Activated gamma-delta T cell treated with Interleukin-2 at 50 U/mL for 16 hours (primary cell): ENCODE data around the gene AHDC1.

Experiments used
- DNase-seq: peaks from one replicate; pipeline ENCODE4 v3.0.0-alpha.2; 2020

Gene AHDC1

DNA sequence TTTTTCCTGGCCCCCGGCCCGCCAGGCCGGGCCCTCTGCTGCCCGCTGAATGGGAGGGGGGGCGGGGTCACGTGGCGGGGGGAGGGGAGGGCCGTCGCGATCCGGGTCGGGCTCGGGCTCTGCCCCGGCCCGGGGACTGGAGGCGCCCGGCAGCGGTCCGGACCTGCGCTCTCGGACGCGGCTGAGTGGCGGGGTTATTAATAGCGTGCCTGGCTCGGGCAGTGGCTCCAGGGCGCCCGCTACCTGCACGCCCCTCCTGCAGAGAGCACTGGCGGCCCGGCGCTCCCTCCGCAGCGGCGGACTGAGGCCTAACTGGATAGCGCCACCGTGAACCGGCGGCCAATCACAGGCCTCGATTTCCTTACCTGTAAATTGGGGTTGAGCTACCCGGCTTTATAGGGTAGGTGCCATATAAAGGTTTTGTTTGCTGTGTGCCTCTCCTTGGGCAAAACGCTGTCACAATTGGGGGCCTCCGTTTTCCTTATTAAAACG lies 28.1 kb downstream of the AHDC1 start:
- no peak for DNase-seq

DNA sequence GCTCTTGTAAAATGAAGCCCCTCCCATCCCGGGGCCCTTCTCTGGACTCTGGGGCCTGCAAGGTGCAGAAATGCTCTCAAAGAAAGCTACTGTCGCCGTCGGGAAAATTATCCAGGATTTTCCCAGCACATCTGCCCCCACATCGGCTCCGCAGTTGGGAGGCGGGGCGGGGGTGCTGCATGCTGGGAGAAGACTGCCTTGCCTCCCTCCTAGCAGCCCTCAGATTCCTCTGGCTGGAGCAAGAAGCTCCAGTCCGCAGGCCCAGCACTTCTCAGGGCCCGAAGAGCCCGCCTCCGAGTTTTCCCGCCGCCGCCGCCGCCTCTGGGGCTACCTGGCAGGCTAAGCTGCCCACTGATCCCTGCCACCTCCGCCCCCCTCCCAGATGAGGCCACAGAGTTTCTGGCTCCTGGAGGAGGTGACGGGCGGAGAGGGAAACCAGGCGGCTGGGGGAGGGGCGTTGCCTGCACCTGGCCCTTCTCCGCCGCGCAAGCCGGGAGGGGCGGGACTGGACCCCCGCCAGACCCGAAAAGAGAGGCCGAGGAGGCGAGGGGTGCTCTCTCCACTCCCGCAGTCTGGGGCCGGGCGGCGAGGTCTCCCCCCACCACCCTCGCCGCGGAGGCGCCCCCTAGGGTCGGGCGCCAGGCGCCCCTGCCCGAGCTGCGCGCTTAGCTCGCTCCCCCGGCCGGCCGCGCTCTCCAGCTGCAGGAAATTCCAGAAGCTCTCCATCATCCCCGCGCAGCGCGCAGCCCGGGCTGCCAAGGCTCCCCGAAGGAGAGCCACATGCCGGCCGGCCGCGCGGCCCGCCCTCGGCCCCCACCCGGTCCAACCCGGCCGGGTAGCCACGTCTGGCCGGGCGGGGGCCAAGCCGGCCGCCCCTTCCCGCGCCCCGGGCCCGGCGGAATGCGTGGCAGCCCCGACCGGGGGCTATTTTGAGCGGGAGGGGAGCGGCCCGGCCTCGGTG lies 28.8 kb downstream of the AHDC1 start:
- no peak for DNase-seq

DNA sequence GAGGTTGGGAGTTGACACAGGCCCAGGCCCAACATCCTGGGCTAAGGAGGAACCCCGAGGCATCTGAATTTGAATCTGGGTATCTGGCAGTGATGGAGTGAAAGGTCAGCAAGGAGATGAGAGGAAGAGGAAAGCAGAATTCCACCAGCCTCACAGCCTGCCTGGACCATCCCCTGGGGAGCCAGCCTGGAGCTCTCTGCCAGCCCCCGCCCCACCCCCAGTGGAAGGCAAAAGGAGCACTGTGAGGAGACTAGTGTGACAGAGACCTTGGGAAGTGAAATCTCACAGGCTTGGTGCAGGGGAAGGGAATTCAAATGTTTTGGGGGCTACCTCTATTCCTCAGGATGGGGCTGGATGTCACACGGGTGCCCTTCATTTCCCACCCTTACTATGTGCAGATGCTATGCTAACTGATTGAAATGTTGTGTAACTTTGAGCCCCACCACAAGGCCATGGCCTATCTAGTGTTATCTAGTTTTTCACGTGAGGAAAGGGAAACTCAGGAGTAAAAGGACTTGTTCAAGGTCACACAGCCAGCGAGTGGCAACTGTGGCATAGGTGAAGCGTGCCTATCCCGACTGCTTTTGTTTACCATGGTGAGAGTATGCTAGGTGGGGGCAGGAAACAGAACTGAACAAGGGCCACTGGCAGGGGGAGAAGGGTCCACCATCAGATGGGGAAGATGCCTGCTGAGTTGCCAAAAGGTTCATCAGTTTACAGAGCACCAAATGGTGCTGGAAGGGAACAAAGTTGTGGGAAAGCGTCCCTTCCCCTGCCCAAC lies 29.8 kb downstream of the AHDC1 start:
- no peak for DNase-seq

DNA sequence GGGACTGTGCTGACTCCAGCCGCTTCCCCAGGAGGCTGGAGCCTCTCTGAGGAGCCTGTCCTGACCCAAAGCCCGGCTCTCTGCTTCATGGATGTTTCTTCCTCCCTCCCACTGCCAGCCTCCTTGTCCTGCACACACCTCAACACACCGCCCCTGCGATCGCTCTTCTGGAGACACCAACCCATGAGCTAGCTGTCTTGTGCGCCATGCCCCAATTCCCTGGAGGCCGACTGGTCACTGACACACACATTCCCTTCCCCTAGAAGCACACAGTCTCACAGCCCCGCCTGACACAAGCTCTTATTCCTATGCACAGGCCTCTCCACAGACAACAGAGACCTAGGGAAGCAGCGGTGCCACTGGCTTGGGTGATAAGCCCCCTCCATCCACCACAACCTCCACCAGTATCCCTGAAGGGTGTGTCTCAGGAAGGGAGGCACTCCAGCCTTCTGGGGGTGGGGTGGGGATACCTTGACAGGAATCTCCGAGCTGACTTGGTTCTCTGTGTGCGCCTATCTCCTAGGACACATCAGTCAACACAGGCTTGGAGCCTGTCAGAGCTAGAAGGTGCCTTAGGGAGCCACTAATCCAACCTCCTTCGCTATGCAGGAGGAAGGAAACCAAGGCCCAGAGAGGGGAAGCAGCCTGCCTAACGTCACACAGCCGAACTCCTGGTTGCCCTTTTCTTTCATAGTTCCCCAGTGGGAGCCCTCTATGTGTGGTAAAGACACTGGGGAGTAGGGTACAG lies 31.1 kb downstream of the AHDC1 start:
- no peak for DNase-seq

DNA sequence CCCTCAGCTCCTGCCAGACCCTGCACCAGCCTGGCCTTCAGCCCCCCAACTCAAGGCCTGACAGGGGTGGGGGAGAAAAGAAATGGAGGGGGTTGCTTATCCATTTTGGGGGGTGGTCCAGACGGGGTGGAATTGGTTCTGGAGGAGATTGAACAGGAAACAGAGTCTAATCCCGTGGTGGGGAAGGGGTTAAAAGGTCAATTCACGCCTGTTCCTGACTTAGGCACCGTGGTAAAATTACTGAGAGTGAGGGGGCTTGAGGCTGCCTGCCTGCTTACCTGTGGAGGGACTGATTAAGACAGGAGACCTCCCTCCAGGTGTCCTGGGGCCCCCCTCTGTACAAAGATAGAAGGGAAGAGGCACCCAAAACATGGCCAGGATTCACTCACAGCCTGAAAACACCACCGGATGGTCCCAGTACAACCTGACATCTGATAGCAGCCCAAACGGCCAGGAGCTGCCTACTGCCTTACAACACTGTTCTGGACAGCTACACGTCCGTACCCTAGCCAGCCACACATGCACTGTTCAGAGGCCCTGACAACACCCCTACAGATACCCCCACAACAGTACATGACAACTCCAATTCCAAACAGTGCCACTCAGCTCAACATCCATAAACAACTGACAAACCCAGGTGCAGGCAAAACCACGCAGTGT lies 31.8 kb downstream of the AHDC1 start:
- no peak for DNase-seq

DNA sequence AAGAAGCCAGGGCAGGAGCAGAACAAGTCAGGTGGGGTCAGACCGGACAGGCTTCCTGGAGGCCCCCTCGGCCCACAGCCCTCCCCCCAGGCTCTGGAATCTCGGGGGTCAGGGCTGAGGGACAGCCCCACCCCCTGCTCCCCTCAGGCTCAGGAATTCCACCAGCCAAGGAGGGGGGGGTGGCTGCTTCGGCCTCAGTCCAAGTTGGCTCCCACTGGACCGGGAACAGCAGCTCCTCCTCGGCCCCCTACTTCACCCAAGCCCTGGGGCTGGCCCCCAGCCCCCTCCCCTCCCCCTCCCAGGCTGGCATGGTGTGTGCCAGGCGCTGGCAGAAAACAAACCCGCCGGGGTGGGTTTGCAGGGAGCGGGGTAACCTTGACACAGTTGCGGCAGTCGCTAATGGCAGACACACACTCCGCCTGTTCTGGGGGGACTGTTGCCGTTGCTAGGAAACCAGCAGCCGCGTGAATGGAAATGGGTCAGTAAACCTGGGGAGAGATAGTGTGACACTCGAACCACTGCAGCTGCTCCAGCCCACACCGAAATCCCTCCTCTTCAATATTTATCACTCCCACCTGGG lies 32.4 kb downstream of the AHDC1 start:
- DNase-seq: no peak

DNA sequence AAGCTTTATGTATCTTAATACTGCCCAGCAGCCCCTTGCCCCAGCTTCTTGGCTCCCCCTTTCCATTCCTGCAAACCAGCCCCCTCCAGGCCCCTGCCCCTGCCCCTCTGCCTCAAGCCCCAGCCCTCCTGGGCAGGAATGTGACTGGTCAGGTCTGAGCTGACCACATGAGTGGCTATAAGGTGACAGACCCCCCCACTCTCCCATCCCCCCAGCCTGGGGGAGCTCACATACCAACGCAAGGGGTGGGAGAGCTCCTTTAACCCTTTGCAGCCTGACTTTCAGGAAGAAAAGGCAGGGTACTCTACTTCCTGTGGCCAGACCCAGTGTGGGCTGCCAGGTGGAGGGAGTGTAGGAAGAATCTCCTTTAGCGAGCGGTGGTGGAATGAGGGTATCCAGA lies 33.2 kb downstream of the AHDC1 start:
- DNase-seq: no peak

DNA sequence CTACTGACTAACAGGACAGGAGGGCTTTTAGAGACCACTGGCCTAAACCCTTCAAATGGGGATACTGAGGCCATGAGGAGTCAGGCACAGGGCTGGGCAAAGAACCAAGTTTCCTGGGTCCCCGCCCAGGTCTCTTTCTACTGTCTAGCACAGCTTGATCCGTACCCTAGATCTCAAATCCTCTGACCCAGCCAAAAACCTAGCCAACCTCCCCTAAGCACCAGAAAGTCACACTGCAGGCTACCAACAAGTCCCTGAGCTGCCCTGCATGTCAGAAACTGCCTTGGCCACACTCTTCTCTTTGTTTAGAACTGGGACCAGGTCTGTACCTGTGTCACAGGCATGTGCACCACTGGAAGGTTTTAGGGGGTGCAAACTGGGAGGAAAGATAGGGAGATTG lies 33.6 kb downstream of the AHDC1 start:
- no peak for DNase-seq

DNA sequence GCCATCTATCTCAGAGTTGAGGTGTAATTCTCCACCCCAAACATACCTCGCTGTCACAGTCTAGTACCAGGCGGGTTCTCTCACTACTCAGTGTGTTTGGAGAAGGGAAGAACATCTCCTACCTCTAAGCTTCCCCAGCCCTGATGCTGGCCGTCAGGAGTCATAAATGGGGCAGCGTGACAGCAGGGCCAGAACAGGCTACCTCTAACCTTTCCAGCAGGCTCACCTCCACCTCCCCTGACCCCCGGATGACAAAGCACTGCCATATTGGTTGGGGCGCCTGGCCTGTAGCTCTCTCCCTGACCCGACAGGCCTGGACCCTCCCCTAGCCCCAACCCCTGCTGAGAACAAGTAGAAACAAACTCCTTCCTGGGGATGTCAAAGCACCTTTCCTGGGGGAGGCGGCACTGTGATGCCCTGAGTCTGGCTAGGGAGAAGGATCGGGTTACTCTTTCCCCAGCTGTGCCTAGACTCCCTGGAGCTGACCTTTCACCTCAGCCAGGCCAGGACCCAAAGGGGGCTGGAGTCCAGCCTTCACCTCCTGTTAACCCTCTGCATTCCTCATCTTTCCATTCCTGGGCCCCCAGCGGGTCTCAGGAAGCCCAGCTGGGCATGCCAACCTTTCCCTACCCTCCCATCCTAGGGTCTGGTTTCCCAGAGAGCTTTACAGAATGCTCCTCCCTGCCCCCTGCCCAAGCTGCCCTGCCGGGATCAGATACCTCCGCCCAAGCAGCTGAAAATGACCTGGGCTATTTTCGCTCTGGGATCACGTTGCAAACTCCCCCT lies 34.2 kb downstream of the AHDC1 start:
- DNase-seq: no peak

DNA sequence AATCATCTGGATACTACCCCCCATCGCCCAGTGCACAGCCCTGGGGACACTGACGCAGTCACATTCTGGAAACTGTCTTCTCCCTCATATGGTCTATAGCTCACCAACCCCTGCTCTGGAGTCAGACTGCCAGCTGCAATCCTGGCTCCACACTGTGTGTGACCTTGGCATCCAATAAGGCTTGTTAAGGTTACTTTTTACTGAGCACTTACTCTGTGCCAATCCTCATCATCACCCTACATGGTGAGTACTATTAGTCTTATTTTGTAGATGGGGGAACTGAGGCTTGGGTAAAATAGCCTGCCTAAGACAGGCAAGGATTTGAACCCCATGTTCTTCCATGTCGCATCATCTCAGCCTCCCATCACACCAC lies 34.9 kb downstream of the AHDC1 start:
- no peak for DNase-seq

DNA sequence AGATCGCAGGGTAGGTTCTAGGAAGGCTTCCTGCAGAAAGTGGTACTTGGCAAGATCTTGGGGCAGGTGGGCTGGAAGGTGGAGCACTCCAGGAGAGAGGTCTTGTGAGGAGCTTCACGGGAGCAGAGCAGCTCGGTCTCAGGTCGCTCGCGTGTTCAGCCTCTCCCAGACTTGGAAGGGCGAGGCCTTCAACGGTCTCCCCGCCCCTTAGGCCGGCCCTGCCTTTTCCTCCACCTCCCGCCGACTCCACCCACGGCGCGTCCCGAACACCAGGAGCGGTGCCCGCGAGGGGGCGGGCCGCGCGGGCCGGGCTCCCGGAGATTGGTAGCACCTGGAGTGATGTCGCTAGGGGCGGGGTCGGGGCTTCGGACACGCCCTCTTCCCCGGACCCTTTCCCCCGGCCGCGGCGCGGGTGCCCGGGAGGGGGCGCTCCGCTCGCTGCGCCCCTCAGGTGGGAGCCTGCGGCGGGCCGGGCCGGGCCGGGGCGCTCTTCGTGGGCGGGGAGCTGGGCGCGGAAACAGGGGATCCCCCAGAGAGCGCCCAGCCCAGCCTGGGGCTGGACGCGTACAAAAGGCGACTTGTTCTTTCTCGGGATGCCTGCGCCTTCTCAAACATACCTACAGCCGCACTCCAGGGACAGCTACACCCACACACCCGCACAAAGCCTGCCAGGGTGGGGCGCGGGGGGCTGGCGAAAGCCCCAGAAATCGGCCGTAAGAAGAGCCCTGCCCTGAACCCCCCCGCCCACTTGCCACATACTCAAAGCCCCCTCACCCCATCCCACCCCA lies 35.5 kb downstream of the AHDC1 start:
- peak; percentile 88 for DNase-seq

DNA sequence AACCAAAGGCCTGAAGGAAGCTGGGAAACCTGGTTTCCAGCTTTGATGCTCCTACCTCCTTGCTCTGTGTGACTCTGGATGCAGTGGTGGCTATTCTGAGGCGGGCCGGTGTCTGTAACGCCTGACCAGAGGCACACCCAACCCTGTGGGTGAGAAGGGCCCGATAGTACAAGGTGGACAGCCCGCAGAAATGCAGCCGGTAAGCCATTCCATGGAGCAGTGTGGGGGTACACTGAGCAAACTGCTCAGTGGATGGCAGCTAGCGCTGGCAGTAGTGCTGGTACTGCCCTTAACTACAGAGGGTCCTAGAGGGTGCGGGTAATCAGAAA lies 36.0 kb downstream of the AHDC1 start:
- DNase-seq: no peak

DNA sequence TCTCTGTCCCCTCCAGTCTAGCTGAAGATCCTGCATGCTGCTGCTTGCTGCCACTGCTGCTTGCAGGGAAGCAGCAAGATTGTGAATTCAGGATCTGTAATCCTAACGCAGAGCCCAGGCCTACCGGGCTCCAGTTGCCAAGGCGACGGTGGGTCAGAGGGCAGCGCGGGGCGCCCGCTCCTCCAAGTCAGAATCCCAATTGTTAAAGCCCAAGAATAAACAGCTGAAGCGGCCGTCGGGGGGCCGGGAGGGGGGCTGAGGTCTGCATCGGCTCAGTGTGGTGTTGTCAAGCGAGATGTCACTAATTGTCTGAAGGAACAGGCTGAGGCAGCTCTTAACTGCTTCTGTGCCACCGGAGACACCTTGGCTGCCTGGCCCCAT lies 36.8 kb downstream of the AHDC1 start:
- DNase-seq: no peak

DNA sequence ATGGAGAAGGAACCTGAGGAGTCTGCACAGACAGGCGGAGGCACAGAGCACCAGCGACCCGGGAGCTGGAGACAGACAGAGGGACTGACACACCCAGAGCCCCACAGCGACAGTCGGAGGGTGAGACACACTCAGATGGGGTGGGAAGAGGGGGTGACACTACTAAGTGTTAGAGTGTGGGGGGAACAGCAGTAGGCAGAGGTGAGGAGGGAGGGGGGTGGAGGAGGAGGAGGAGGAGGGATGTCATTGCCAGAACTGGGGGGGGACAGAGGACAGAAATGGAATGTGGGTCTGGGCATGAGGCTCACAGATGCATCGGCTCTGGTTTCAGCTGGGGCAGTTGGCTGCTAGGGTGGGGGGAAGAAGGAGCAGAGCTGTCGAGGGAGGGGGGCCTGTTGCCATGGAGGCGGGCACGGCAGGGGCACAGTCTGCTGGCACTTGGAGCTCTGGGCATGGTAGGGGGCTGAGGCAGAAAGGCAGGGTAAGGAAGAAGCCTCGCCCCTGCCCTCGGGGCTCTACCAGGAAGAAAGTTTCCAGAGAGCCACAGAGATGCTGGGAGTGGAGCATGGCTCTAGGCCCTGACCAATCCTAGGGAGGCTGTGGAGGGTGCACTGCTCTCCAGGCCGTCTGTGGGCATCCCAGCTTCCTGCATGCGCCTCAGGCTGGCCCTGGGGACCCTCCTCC lies 37.3 kb downstream of the AHDC1 start:
- no peak for DNase-seq

DNA sequence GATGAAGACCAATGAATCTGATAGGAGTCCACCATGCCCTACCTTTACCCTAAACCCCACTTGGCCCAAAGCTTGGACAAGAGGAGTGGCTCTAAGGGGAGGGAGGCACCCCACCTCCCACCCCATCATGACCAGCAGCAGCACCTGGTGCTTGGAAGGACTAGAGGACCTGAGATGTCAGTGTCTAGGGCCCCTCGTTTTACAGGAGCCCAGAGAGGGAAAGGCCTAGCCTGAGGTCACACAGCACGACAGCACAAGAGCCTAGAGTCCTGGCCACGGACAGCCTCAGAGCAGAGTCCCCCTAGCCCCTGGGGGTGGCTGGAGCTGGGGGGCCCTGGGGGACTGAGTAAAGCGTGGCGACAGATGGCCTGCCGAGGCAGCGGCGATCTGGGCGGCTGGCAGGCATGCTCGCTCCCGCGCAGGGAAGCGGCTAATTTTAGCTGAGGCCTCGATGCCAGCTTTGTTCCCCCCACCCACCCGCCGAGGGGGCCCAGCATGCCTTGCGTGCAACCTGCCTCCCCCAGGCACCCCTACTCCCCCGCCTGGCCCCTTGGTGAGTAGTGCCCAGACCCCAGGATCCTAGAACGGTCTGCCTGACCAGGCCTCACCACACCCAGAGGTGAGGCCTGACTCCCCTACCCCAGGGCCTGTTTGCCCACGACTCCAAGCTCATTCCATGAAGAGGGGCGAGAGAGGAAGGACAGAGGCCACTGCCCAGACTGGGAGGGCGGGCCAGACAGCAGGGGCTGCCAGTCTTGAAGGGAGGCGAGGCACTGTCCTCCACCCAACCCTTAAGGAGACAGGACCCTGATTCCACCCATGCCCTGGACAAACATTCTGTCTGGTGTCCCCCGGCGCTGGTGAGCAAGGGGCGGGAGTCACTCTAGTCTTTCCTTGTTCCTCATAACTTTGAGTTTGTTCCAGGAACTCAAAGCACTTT lies 39.0 kb downstream of the AHDC1 start:
- no peak for DNase-seq

DNA sequence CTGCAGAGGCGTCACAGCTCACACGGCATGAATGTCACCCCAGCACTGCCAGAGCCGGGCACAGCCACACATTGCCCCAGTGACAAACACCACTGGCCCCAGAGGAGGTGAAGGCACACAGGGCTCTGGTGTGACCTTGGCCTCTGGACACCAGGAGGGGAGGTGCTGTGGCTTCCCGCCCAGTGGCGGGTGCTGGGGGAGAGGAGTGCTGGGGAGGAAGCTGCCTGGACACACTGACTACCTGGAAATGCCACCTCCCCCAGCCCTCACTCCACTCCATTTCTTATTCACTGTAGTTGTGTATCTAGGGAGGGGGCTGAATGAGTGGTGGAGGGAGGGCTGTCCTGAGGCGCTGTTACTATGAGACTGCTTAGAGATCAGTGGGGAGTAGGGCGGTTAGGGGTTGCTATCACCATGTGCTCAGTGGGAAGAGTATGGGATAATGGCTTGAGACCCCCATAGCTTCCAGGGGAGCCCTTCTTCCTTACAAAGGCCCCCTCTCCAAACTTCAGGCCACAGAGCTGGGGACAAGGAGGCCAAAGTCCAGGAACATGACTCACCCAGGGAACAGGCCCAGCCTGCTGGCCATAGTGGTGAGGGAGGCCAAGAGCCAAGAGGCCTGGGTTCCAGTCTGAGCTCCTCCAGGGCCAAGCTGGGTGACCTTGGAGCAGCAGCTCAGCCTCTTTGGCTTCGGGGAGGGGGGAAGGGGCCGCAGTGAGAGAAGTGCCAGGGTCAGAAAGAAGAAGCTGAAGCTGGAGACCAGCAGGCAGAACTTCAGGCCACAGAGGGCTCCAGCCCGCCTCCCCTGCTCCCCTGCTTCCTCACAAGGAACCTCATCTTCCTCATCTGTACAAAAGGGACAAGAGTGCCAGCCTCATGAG lies 40.1 kb downstream of the AHDC1 start:
- DNase-seq: no peak

DNA sequence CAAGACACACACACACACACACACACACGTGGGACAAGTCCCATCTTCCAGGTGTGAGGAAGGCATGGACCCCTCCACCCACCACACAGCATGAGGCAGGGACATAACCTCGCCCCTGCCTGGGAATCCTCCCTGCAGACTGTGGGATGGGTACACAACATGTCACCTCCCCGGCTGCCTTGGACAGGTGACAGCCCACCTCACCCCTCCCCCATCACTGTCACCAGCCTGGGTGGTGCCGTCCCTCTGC lies 40.7 kb downstream of the AHDC1 start:
- no peak for DNase-seq
